Measurements from ENCODE around the gene MYO15B. TPM values are rescaled to one million over a fixed set of nuclear protein-coding genes. Genes with fewer than 3 reads are reported as not detected.

MYO15B gene
- total and polyA plus RNA-seq, 8 donors: 67.7 to 515 (median 150) TPM

- no peak overlapping the region for H3K4me3 ChIP-seq
- no peaks in the 10 kb centered on the region for H3K27me3 ChIP-seq
- DNase-seq: no peak
- intact Hi-C loops (cut with DNase I; ENCODE audit: low total_unique reads): no loop called here
- no peaks in the 10 kb centered on the region for H3K9me3 ChIP-seq
- no peak for TF ChIP-seq POLR2A (IDR thresholded peaks at IDR 0.05)
- no peak for TF ChIP-seq POLR2AphosphoS5 (IDR thresholded peaks at IDR 0.05)
- TF ChIP-seq EP300 (IDR thresholded peaks at IDR 0.05): no peak
- TF ChIP-seq CTCF (IDR thresholded peaks at IDR 0.05): no peak
- 74 to 88% (median 84%) methylated on average over 8 to 14 of the region's 14 CpGs for WGBS, 5 donors
- peaks cover 13 to 19% (median 18%) of the 10 kb centered on the region in 4 donors for H3K4me1 ChIP-seq
- H3K36me3 ChIP-seq: peaks cover 22 to 73% (median 71%) of the 10 kb centered on the region in 4 donors
- no peak overlapping the region for H3K27ac ChIP-seq
These were observed 41.6 kb downstream of the MYO15B start for GRCh38 chr17:75629157-75629556.

GRCh38 chr17:75630071-75630917 is 42.7 kb downstream of the MYO15B start:
- peaks cover 22 to 30% (median 29%) of the 10 kb centered on the region in 4 donors for H3K4me1 ChIP-seq
- peaks cover 15 to 61% (median 60%) of the 10 kb centered on the region in 4 donors for H3K36me3 ChIP-seq
- no peak overlapping the region for H3K4me3 ChIP-seq
- DNase-seq: no peak
- WGBS, 5 donors: 82 to 92% (median 84%) methylated on average over 17 to 26 of the region's 26 CpGs
- no peaks in the 10 kb centered on the region for H3K9me3 ChIP-seq
- no peaks in the 10 kb centered on the region for H3K27me3 ChIP-seq
- intact Hi-C loops (cut with DNase I; ENCODE audit: low total_unique reads): loop anchor here (5.0 kb wide), 1 partner anchor 117 kb away; no protein-coding TSS in a partner anchor
- no peak overlapping the region for H3K27ac ChIP-seq
- no peak for TF ChIP-seq EP300 (IDR thresholded peaks at IDR 0.05)
- TF ChIP-seq CTCF (IDR thresholded peaks at IDR 0.05): no peak
- no peak for TF ChIP-seq POLR2A (IDR thresholded peaks at IDR 0.05)
- no peak for TF ChIP-seq POLR2AphosphoS5 (IDR thresholded peaks at IDR 0.05)

GRCh38 chr17:75631353-75631752 is 43.8 kb downstream of the MYO15B start:
- Histone ChIP-seq H3K27ac (no peak overlapping the region), H3K4me1 (peaks cover 30 to 41% (median 38%) of the 10 kb centered on the region in 4 donors), H3K36me3 (peaks cover 8 to 54% (median 49%) of the 10 kb centered on the region in 4 donors), H3K9me3 (no peaks in the 10 kb centered on the region), H3K4me3 (no peak overlapping the region), H3K27me3 (no peaks in the 10 kb centered on the region)
- TF ChIP-seq POLR2AphosphoS5 (IDR thresholded peaks at IDR 0.05) (no peak), POLR2A (IDR thresholded peaks at IDR 0.05) (no peak), CTCF (IDR thresholded peaks at IDR 0.05) (no peak), EP300 (IDR thresholded peaks at IDR 0.05) (no peak)
- no peak for DNase-seq
- WGBS, 5 donors: 91 to 96% (median 93%) methylated on average over 19 to 27 of the region's 27 CpGs
- intact Hi-C loops (cut with DNase I; ENCODE audit: low total_unique reads): loop anchor here (5.0 kb wide), 1 partner anchor 116 kb away; no protein-coding TSS in a partner anchor

GRCh38 chr17:75632428-75632827 is 44.8 kb downstream of the MYO15B start:
- no peak for TF ChIP-seq POLR2AphosphoS5 (IDR thresholded peaks at IDR 0.05)
- no peak for TF ChIP-seq CTCF (IDR thresholded peaks at IDR 0.05)
- TF ChIP-seq POLR2A (IDR thresholded peaks at IDR 0.05): no peak
- Histone ChIP-seq H3K27me3 (no peaks in the 10 kb centered on the region), H3K36me3 (peaks cover 5 to 49% (median 38%) of the 10 kb centered on the region in 4 donors), H3K9me3 (no peaks in the 10 kb centered on the region), H3K27ac (peak overlapping the region in 4 of 5 donors; percentile 30 to 96 (median 88)), H3K4me3 (no peak overlapping the region), H3K4me1 (peaks cover 40 to 51% (median 49%) of the 10 kb centered on the region in 4 donors)
- intact Hi-C loops (cut with DNase I; ENCODE audit: low total_unique reads): loop anchor here (5.0 kb wide), 1 partner anchor 115 kb away; no protein-coding TSS in a partner anchor
- DNase-seq: no peak
- 75 to 81% (median 78%) methylated on average over 9 to 12 of the region's 12 CpGs for WGBS, 5 donors

Data from stomach (tissue), 9 donors.